Lung (tissue), 12 donors: ENCODE data around the gene IRAK1. TPM values are rescaled to one million over a fixed set of nuclear protein-coding genes. Genes with fewer than 3 reads are reported as not detected.

Experiments
- ATAC-seq: fragments of 200-7000 bp; cut with Tn5 transposase; one replicate; pipeline ENCODE4 v1.9.1; 2020; ENCODE audit warnings: moderate number of reproducible peaks; ENCODE audit not compliant: insufficient read depth, low FRiP score
- DNase-seq, 3 donors: peaks; one replicate each; pipeline ENCODE4 v3.0.0-alpha.2; 2013 to 2017
- H3K27ac ChIP-seq, 2 donors: one replicate each; pipeline ENCODE4 v1.5.1; 2013; ENCODE audit warnings: mild to moderate bottlenecking in 2 of 2, moderate library complexity in 2 of 2, control low read depth in 1 of 2, inconsistent platforms in 1 of 2, low read depth in 1 of 2, low read length in 1 of 2
- H3K27me3 ChIP-seq, 3 donors: one replicate each; pipeline ENCODE4 v1.5.1; 2013; ENCODE audit warnings: low read length in 2 of 3; ENCODE audit not compliant: control insufficient read depth in 3 of 3, insufficient read depth in 3 of 3
- H3K36me3 ChIP-seq, 4 donors: one replicate each; pipeline ENCODE4 v1.5.1; 2013; ENCODE audit warnings: low read length in 4 of 4, mild to moderate bottlenecking in 1 of 4, moderate library complexity in 1 of 4; ENCODE audit not compliant: control insufficient read depth in 4 of 4, insufficient read depth in 4 of 4
- H3K4me1 ChIP-seq, 5 donors: one replicate each; pipeline ENCODE4 v1.5.1; 2013; ENCODE audit warnings: low read length in 5 of 5, mild to moderate bottlenecking in 2 of 5, moderate library complexity in 1 of 5; ENCODE audit not compliant: control insufficient read depth in 5 of 5, insufficient read depth in 5 of 5
- H3K4me3 ChIP-seq: one replicate; pipeline ENCODE4 v1.5.1; 2013; ENCODE audit warnings: mild to moderate bottlenecking, control low read depth, moderate library complexity
- H3K9ac ChIP-seq, 2 donors: one replicate each; pipeline ENCODE4 v1.5.1; 2013; ENCODE audit warnings: low read length in 2 of 2, control low read depth in 1 of 2; ENCODE audit not compliant: insufficient read depth in 1 of 2
- H3K9me3 ChIP-seq, 4 donors: one replicate each; pipeline ENCODE4 v1.5.1; 2013; ENCODE audit warnings: low read length in 3 of 4, mild to moderate bottlenecking in 1 of 4, moderate library complexity in 1 of 4; ENCODE audit not compliant: control insufficient read depth in 4 of 4, insufficient read depth in 3 of 4
- WGBS, 2 donors: extraction: QIAGEN DNeasy Blood & Tissue Kit; methylation state at CpG; one replicate each; pipeline ENCODE4 v1.1.7; 2013; 5-methylcytosine and 5-hydroxymethylcytosine counted together
- polyA plus RNA-seq, 2 donors: library from polyadenylated mRNA; stranded (reverse); fragments of 200-250 nt; gene quantifications; one replicate each; pipeline ENCODE4 v1.2.1, GENCODE V29; 2013
- total RNA-seq, 2 donors: library from RNA; depleted of rRNA in 1 of 2; stranded (reverse); fragments of >200 nt in 1 of 2; gene quantifications; one replicate each; pipeline ENCODE4 v1.2.1, GENCODE V29; 2014 to 2021
- TF ChIP-seq, protein P1 (sequence below): IDR thresholded peaks from 2 replicates; pipeline ENCODE4 v1.5.1; 2012; ENCODE audit warnings: mild to moderate bottlenecking; ENCODE audit errors: control extremely low read depth, extremely low read depth
- donor health status: control.
- donor health status: control.
- donor health status: Bipolar disorder and iron deficiency.
- donor health status: healthy.
- donor health status: DM: yes; HTN: yes; CAD: no.

IRAK1 gene
- total and polyA plus RNA-seq, 4 donors, result 24.6 to 153 (median 97.7) TPM

DNA sequence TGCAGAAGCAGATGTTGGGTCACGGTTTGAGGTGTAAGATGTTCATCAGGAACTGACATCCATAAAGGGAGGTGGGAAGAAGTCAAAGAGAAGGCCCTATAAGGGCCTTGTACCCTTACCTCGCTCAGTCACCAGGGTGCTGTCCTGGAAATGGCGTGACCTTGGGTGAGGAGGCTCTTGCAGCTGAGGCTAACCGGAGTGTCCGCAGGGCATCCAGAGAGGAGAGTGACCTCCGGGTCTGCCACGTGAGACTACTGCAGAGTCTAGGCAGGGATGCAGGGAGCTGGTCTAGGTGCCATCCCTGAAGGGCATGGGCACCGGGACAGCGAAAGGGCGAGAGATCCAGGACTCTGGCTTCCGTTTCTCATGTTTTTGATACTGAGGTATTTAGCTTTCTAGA is 28.7 kb upstream of the IRAK1 start:
- H3K27me3 ChIP-seq, result peaks cover 0 to 9% (median 3%) of the 10 kb centered on the region in 3 donors
- peaks cover 0 to 5% (median under 1%) of the 10 kb centered on the region in 4 donors for H3K36me3 ChIP-seq
- H3K9ac ChIP-seq, result no peak overlapping the region
- TF ChIP-seq, protein P1, sequence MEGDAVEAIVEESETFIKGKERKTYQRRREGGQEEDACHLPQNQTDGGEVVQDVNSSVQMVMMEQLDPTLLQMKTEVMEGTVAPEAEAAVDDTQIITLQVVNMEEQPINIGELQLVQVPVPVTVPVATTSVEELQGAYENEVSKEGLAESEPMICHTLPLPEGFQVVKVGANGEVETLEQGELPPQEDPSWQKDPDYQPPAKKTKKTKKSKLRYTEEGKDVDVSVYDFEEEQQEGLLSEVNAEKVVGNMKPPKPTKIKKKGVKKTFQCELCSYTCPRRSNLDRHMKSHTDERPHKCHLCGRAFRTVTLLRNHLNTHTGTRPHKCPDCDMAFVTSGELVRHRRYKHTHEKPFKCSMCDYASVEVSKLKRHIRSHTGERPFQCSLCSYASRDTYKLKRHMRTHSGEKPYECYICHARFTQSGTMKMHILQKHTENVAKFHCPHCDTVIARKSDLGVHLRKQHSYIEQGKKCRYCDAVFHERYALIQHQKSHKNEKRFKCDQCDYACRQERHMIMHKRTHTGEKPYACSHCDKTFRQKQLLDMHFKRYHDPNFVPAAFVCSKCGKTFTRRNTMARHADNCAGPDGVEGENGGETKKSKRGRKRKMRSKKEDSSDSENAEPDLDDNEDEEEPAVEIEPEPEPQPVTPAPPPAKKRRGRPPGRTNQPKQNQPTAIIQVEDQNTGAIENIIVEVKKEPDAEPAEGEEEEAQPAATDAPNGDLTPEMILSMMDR, result no peak
- ATAC-seq (no peak), DNase-seq (no peak)
- peaks cover 3 to 51% (median 21%) of the 10 kb centered on the region in 5 donors for H3K4me1 ChIP-seq
- no peak overlapping the region for H3K4me3 ChIP-seq
- no peak overlapping the region for H3K27ac ChIP-seq
- 87 to 95% methylated on average over 11 of the region's 11 CpGs for WGBS, 2 donors
- no peaks in the 10 kb centered on the region for H3K9me3 ChIP-seq

DNA sequence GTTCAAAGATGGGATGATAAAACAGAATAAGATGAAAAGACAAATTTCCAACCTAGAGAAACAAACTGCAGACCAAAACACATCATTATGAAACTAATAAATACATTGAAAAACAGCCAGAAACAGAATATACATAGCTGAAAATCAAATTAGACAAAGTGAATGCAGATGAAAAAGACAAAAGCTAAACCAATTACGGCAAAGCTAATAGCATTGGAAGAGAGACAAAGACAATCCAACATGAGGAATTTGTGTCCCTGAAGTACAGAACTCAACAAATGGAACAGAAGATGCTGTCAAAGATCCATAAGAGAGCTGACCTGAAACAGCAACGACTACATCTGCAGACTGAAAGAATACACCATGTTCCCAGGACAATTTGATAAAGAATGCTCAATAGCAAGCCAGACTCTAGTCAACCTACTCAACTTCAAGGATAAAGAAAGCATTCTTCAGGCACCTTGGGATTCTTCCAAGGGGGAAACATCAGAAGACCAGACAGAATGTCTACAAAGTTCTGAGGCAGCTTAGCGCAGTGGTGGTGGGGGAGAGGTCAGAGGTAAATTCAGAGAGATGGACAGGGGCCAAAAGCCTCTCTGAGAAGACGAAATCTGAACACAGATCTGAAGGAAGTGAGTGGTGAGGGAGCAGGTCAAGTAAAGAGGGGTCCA is 27.4 kb upstream of the IRAK1 start:
- Histone ChIP-seq H3K27ac (peak overlapping the region; percentile 17 to 40), H3K9ac (no peak overlapping the region), H3K36me3 (peaks cover 0 to 5% (median 0%) of the 10 kb centered on the region in 4 donors), H3K4me3 (no peak overlapping the region), H3K27me3 (peaks cover 0 to 5% (median 3%) of the 10 kb centered on the region in 3 donors), H3K9me3 (no peaks in the 10 kb centered on the region), H3K4me1 (peaks cover 4 to 62% (median 21%) of the 10 kb centered on the region in 5 donors)
- no peak for ATAC-seq
- WGBS, 2 donors, result 62 to 66% methylated on average over 4 of the region's 4 CpGs
- peak in 1 of 3 donors; percentile 39 for DNase-seq
- TF ChIP-seq, protein P1, result no peak

DNA sequence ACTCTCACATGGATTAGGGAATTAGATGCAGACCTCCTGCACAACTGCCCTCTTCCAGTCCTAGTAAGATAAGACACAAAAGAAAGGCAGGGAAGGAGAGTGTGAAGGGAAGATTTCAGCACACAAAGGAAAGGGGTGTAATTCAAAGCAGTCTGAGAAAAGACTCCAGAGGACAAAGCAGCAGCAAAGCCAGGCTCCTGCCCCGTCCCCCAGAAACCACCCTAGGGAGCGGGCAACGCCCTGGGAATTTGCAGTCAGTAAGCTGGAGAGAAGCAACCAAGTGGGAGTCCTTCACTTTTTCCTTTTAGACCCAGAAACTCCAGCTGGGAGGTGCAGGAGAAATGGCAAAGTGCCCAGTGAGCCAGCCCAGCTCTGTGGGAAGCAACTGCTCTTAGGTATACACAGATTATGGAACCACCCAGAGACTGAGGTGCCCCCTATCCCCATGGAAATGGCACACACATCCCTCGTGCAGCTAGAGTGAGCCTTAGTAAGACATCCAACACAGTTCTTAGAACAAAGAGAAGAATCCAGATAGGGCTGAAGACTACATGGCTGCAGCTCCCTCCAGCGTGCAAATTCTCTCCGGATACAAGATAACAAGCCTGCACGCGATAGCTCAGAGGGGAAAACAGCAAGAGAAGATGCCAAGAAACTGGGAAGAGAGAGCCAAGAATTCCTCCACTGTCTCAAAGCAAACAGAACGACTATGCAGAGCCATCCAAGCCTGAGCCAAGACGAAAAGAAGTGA is 26.5 kb upstream of the IRAK1 start:
- H3K27ac ChIP-seq, result peak overlapping the region in 1 of 2 donors; percentile 30
- peaks cover 0 to 5% (median 0%) of the 10 kb centered on the region in 4 donors for H3K36me3 ChIP-seq
- H3K4me1 ChIP-seq, result peaks cover 4 to 67% (median 28%) of the 10 kb centered on the region in 5 donors
- WGBS, 2 donors, result 48 to 67% methylated on average over 10 of the region's 10 CpGs
- peak overlapping the region in 1 of 2 donors; percentile 66 for H3K9ac ChIP-seq
- DNase-seq, result peak; percentile 84 to 97 (median 96)
- TF ChIP-seq, protein P1, result no peak
- H3K9me3 ChIP-seq, result no peaks in the 10 kb centered on the region
- H3K4me3 ChIP-seq, result no peak overlapping the region
- no peak for ATAC-seq
- H3K27me3 ChIP-seq, result peaks cover 0 to 7% (median 3%) of the 10 kb centered on the region in 3 donors
